Neuron (in vitro differentiated cells): ENCODE data around the gene FRMD4B.
"Not testable (repeated sequence)": the region's sequence is repeated elsewhere in the genome, so short reads cannot be mapped to it uniquely, and the experiment has no call there.

ENCODE experiments used
- H2AFZ ChIP-seq: one replicate; pipeline ENCODE4 v1.6.1; 2013; ENCODE audit warnings: low read depth, mild to moderate bottlenecking, inconsistent platforms, low read length, moderate library complexity
- H3K27me3 ChIP-seq: one replicate; pipeline ENCODE4 v1.6.1; 2013; ENCODE audit warnings: low read length; ENCODE audit not compliant: insufficient read depth
- H3K36me3 ChIP-seq: one replicate; pipeline ENCODE4 v1.6.1; 2013; ENCODE audit warnings: low read length; ENCODE audit not compliant: insufficient read depth
- H3K4me1 ChIP-seq: one replicate; pipeline ENCODE4 v1.6.1; 2013; ENCODE audit warnings: low read length; ENCODE audit not compliant: insufficient read depth
- H3K4me3 ChIP-seq: 2 replicates; pipeline ENCODE4 v1.5.1; 2013; ENCODE audit warnings: mild to moderate bottlenecking, low read length, moderate library complexity
- H3K9me3 ChIP-seq: one replicate; pipeline ENCODE4 v1.6.1; 2013; ENCODE audit warnings: low read length

The FRMD4B gene

GRCh38 chr3:69273896-69274295, 112.0 kb downstream of the FRMD4B start:
- H3K9me3 ChIP-seq: no peaks in the 10 kb centered on the region
- no peaks in the 10 kb centered on the region for H3K27me3 ChIP-seq

GRCh38 chr3:69272556-69272955, 113.3 kb downstream of the FRMD4B start:
- no peak overlapping the region for H2AFZ ChIP-seq
- H3K36me3 ChIP-seq: no peaks in the 10 kb centered on the region
- no peaks in the 10 kb centered on the region for H3K27me3 ChIP-seq
- no peaks in the 10 kb centered on the region for H3K9me3 ChIP-seq
- H3K4me1 ChIP-seq: peaks cover 4% of the 10 kb centered on the region
- H3K4me3 ChIP-seq: no peak overlapping the region

More at GRCh38 chr3:69273896-69274295, 112.0 kb downstream of the FRMD4B start:
- Histone ChIP-seq H2AFZ (no peak overlapping the region), H3K36me3 (no peaks in the 10 kb centered on the region), H3K4me1 (peaks cover 4% of the 10 kb centered on the region), H3K4me3 (no peak overlapping the region)

- Histone ChIP-seq H3K4me3 (no peak overlapping the region), H2AFZ (no peak overlapping the region), H3K4me1 (peaks cover 4% of the 10 kb centered on the region), H3K36me3 (no peaks in the 10 kb centered on the region), H3K27me3 (no peaks in the 10 kb centered on the region), H3K9me3 (no peaks in the 10 kb centered on the region)
These were observed 114.8 kb downstream of the FRMD4B start for GRCh38 chr3:69271098-69271497.

GRCh38 chr3:69266585-69266984, 119.3 kb downstream of the FRMD4B start:
- no peak overlapping the region for H2AFZ ChIP-seq
- H3K27me3 ChIP-seq: no peaks in the 10 kb centered on the region
- no peaks in the 10 kb centered on the region for H3K36me3 ChIP-seq
- H3K4me3 ChIP-seq: no peak overlapping the region
- no peaks in the 10 kb centered on the region for H3K4me1 ChIP-seq
- no peaks in the 10 kb centered on the region for H3K9me3 ChIP-seq

- H3K9me3 ChIP-seq, H3K4me3 ChIP-seq, H2AFZ ChIP-seq, H3K36me3 ChIP-seq, H3K27me3 ChIP-seq, H3K4me1 ChIP-seq: not testable (repeated sequence)
These were observed 119.8 kb downstream of the FRMD4B start for GRCh38 chr3:69266071-69266470.

GRCh38 chr3:69260843-69261405, 125.0 kb downstream of the FRMD4B start:
- not testable (repeated sequence) for H3K9me3 ChIP-seq, H3K4me3 ChIP-seq, H3K4me1 ChIP-seq, H3K27me3 ChIP-seq, H3K36me3 ChIP-seq, H2AFZ ChIP-seq

- no peaks in the 10 kb centered on the region for H3K4me1 ChIP-seq
- H3K36me3 ChIP-seq: no peaks in the 10 kb centered on the region
- no peak overlapping the region for H2AFZ ChIP-seq
- no peaks in the 10 kb centered on the region for H3K27me3 ChIP-seq
- no peak overlapping the region for H3K4me3 ChIP-seq
- H3K9me3 ChIP-seq: no peaks in the 10 kb centered on the region
These were observed 125.6 kb downstream of the FRMD4B start for GRCh38 chr3:69260216-69260787.

GRCh38 chr3:69259125-69259524, 126.8 kb downstream of the FRMD4B start:
- no peaks in the 10 kb centered on the region for H3K36me3 ChIP-seq
- no peak overlapping the region for H2AFZ ChIP-seq
- H3K4me1 ChIP-seq: no peaks in the 10 kb centered on the region
- no peaks in the 10 kb centered on the region for H3K9me3 ChIP-seq
- no peak overlapping the region for H3K4me3 ChIP-seq
- no peaks in the 10 kb centered on the region for H3K27me3 ChIP-seq

GRCh38 chr3:69255928-69256327, 130.0 kb downstream of the FRMD4B start:
- no peaks in the 10 kb centered on the region for H3K4me1 ChIP-seq
- no peak overlapping the region for H3K4me3 ChIP-seq
- no peaks in the 10 kb centered on the region for H3K36me3 ChIP-seq
- H2AFZ ChIP-seq: no peak overlapping the region
- no peaks in the 10 kb centered on the region for H3K9me3 ChIP-seq
- H3K27me3 ChIP-seq: no peaks in the 10 kb centered on the region

GRCh38 chr3:69254351-69254750, 131.5 kb downstream of the FRMD4B start:
- Histone ChIP-seq H3K4me1 (peaks cover 2% of the 10 kb centered on the region), H3K36me3 (no peaks in the 10 kb centered on the region), H3K27me3 (no peaks in the 10 kb centered on the region), H3K9me3 (no peaks in the 10 kb centered on the region), H3K4me3 (no peak overlapping the region), H2AFZ (no peak overlapping the region)

GRCh38 chr3:69252631-69253030, 133.3 kb downstream of the FRMD4B start:
- H3K4me3 ChIP-seq: no peak overlapping the region
- peaks cover 14% of the 10 kb centered on the region for H3K4me1 ChIP-seq
- H3K27me3 ChIP-seq: no peaks in the 10 kb centered on the region
- no peak overlapping the region for H2AFZ ChIP-seq
- H3K9me3 ChIP-seq: no peaks in the 10 kb centered on the region
- no peaks in the 10 kb centered on the region for H3K36me3 ChIP-seq

- no peak overlapping the region for H3K4me3 ChIP-seq
- H3K36me3 ChIP-seq: no peaks in the 10 kb centered on the region
- H3K27me3 ChIP-seq: no peaks in the 10 kb centered on the region
- no peak overlapping the region for H2AFZ ChIP-seq
- no peaks in the 10 kb centered on the region for H3K9me3 ChIP-seq
- peaks cover 14% of the 10 kb centered on the region for H3K4me1 ChIP-seq
These were observed 133.7 kb downstream of the FRMD4B start for GRCh38 chr3:69252141-69252540.

- H3K36me3 ChIP-seq: no peaks in the 10 kb centered on the region
- H3K4me3 ChIP-seq: no peak overlapping the region
- H3K9me3 ChIP-seq: no peaks in the 10 kb centered on the region
- H3K27me3 ChIP-seq: no peaks in the 10 kb centered on the region
- H3K4me1 ChIP-seq: peaks cover 14% of the 10 kb centered on the region
- no peak overlapping the region for H2AFZ ChIP-seq
These were observed 134.6 kb downstream of the FRMD4B start for GRCh38 chr3:69251078-69251805.
